CD1c-positive myeloid dendritic cell (primary cell): ENCODE data around the gene SLC50A1.

Experiments used
- DNase-seq: peaks from one replicate; pipeline ENCODE4 v3.0.0-alpha.2; 2016; ENCODE audit errors: extremely low spot score

The SLC50A1 gene

GRCh38 chr1:155135415-155136028, at the start of gene SLC50A1:
Gene SLC50A1 (plus strand): TSS chr1:155135852. CDS start chr1:155135912, 60 bp downstream.
- DNase-seq: peak; percentile 98

GRCh38 chr1:155086128-155086741, 49.4 kb upstream of the SLC50A1 start:
- DNase-seq: peak; percentile 77

GRCh38 chr1:155086856-155087535, 48.7 kb upstream of the SLC50A1 start:
- DNase-seq: no peak

- DNase-seq: peak; percentile 88
Measured at GRCh38 chr1:155091071-155092051, 44.3 kb upstream of the SLC50A1 start.

GRCh38 chr1:155092131-155092530, 43.5 kb upstream of the SLC50A1 start:
- no peak for DNase-seq

- no peak for DNase-seq
Measured at GRCh38 chr1:155092641-155093040, 43.0 kb upstream of the SLC50A1 start.

GRCh38 chr1:155093911-155094621, 41.6 kb upstream of the SLC50A1 start:
- peak; percentile 59 for DNase-seq

- DNase-seq: no peak
Measured at GRCh38 chr1:155094622-155094948, 41.1 kb upstream of the SLC50A1 start.

- DNase-seq: no peak
Measured at GRCh38 chr1:155099331-155099730, 36.3 kb upstream of the SLC50A1 start.

- no peak for DNase-seq
Measured at GRCh38 chr1:155103325-155103724, 32.3 kb upstream of the SLC50A1 start.

- DNase-seq: no peak
Measured at GRCh38 chr1:155104605-155105534, 30.8 kb upstream of the SLC50A1 start.

GRCh38 chr1:155105604-155106011, 30.0 kb upstream of the SLC50A1 start:
- DNase-seq: no peak

- no peak for DNase-seq
Measured at GRCh38 chr1:155106862-155107261, 28.8 kb upstream of the SLC50A1 start.

- no peak for DNase-seq
Measured at GRCh38 chr1:155107309-155108264, 28.1 kb upstream of the SLC50A1 start.

- no peak for DNase-seq
Measured at GRCh38 chr1:155108296-155108695, 27.4 kb upstream of the SLC50A1 start.

- no peak for DNase-seq
Measured at GRCh38 chr1:155110381-155110780, 25.3 kb upstream of the SLC50A1 start.

- no peak for DNase-seq
Measured at GRCh38 chr1:155110826-155111225, 24.8 kb upstream of the SLC50A1 start.

GRCh38 chr1:155113450-155113980, 22.1 kb upstream of the SLC50A1 start:
- no peak for DNase-seq
